ENCODE measurements around the gene CDRT15.
"Not testable (repeated sequence)": the region's sequence is repeated elsewhere in the genome, so short reads cannot be mapped to it uniquely, and the experiment has no call there.

Gene CDRT15

GRCh38 chr17:14186443-14186842, 50.2 kb downstream of the CDRT15 start:
- not testable (repeated sequence) for DNase-seq (ENCODE audit: low read depth in 1 of 2, low spot score in 1 of 2)

All from stimulated activated CD4-positive, alpha-beta T cell treated with anti-CD3 and anti-CD28 coated beads, Interleukin-15, amount 100 ng/mL, for 1 hour (primary cell).